NB4 (cell line): Measurements from ENCODE around the gene PRRC2B.
"Not testable (repeated sequence)": the region's sequence is repeated elsewhere in the genome, so short reads cannot be mapped to it uniquely, and the experiment has no call there.

Source experiments
- DNase-seq: peaks from one replicate; pipeline ENCODE4 v3.0.0; 2010; ENCODE audit warnings: low read depth
- H3K4me3 ChIP-seq: one replicate; pipeline ENCODE4 v1.5.1; 2011; ENCODE audit warnings: mild to moderate bottlenecking, low read depth, low read length, moderate library complexity
- MYC ChIP-seq: IDR thresholded peaks from 2 replicates; pipeline ENCODE4 v1.6.1; 2011; ENCODE audit warnings: low read depth, low read length
- POLR2A ChIP-seq: IDR thresholded peaks from 2 replicates; pipeline ENCODE4 v1.6.1; 2011; ENCODE audit warnings: mild to moderate bottlenecking; ENCODE audit not compliant: insufficient read length; ENCODE audit errors: extremely low read depth
- TF ChIP-seq, protein P1 (sequence below): IDR thresholded peaks from one replicate; pipeline ENCODE4 v1.5.1; 2012; ENCODE audit warnings: low read depth, low read length
- TF ChIP-seq, protein P2 (sequence below): IDR thresholded peaks from 2 replicates; pipeline ENCODE4 v1.6.1; 2011; ENCODE audit warnings: low read depth, low read length

PRRC2B gene

DNA sequence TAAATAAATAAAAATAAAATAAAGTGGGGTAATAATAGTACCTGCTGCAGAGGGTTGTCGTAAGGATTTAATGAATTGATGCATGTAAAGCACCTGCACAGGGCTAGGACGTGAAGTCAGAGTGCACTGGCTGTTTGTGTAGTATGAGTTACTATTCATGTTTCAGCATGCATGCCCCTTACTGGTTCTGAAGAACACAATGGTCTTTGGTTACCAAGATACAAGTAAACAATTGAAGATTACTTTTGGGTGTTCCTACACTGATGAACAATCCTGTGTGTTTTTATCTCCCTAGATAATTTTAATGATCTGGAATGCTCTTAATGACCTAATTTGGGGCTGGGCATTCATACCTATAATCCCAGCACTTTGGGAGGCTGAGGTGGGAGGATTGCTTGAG, 23.2 kb upstream of the PRRC2B start:
- TF ChIP-seq, protein P1, sequence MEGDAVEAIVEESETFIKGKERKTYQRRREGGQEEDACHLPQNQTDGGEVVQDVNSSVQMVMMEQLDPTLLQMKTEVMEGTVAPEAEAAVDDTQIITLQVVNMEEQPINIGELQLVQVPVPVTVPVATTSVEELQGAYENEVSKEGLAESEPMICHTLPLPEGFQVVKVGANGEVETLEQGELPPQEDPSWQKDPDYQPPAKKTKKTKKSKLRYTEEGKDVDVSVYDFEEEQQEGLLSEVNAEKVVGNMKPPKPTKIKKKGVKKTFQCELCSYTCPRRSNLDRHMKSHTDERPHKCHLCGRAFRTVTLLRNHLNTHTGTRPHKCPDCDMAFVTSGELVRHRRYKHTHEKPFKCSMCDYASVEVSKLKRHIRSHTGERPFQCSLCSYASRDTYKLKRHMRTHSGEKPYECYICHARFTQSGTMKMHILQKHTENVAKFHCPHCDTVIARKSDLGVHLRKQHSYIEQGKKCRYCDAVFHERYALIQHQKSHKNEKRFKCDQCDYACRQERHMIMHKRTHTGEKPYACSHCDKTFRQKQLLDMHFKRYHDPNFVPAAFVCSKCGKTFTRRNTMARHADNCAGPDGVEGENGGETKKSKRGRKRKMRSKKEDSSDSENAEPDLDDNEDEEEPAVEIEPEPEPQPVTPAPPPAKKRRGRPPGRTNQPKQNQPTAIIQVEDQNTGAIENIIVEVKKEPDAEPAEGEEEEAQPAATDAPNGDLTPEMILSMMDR = no peak
- TF ChIP-seq, protein P2, sequence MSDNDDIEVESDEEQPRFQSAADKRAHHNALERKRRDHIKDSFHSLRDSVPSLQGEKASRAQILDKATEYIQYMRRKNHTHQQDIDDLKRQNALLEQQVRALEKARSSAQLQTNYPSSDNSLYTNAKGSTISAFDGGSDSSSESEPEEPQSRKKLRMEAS = no peak
- no peak for TF ChIP-seq POLR2A
- no peak for TF ChIP-seq MYC
- H3K4me3 ChIP-seq = no peak overlapping the region
- no peak for DNase-seq

DNA sequence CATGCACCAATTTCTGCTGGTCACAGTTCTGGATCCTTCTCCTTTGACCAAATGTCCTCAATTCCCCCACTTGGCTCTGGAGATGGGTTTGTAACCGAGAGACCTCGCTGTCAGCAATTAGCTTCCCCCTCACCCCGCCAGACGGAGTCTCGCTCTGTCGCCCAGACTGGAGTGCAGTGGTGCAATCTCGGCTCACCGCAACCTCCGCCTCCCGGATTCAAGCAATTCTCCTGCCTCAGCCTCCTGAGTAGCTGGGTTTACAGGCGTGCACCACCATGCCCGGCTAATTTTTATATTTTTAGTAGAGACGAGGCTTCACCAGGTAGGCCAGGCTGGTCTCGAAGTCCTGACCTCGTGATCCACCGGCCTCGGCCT, 21.3 kb upstream of the PRRC2B start:
- peak overlapping the region; percentile 68 for H3K4me3 ChIP-seq
- peak; percentile 68 for DNase-seq

DNA sequence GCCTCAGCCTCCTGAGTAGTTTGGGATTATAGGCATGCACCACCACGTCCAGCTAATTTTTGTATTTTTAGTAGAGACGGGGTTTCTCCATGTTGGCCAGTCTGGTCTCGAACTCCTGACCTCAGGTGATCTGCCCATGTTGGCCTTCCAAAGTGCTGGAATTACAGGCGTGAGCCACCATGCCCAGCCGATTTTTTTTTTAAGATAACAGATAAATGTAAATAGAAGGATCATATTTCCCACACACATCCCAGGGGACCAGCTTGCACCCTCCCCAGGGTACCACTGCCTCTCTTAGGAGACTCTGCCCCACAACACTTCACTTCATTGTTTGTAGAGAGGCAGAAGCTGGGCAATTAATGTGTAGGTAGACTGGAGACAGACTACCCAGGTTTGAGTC, 19.2 kb upstream of the PRRC2B start:
- DNase-seq = peak; percentile 55
- H3K4me3 ChIP-seq = not testable (repeated sequence)

DNA sequence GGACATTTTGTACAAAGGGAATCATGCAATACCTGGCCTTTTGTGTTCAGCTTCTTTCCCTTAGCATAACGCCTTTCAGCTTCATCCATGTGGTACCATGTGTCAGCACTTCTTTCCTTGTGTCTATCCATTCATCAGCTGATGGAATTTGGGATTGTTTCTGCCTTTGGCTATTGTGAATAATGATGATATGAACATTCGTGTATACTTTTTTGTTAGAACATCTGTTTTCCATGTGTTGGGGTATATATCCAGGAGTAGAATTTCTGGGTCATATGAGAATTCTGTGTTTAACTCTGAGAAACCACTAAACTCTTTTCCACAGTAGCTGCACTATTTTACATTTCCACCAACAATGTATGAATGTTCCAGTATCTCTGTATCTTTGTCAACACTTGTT, 14.8 kb upstream of the PRRC2B start:
- DNase-seq = no peak
- H3K4me3 ChIP-seq = no peak overlapping the region
- TF ChIP-seq, protein P2 = no peak
- TF ChIP-seq MYC = no peak
- no peak for TF ChIP-seq POLR2A
- TF ChIP-seq, protein P1 = no peak

DNA sequence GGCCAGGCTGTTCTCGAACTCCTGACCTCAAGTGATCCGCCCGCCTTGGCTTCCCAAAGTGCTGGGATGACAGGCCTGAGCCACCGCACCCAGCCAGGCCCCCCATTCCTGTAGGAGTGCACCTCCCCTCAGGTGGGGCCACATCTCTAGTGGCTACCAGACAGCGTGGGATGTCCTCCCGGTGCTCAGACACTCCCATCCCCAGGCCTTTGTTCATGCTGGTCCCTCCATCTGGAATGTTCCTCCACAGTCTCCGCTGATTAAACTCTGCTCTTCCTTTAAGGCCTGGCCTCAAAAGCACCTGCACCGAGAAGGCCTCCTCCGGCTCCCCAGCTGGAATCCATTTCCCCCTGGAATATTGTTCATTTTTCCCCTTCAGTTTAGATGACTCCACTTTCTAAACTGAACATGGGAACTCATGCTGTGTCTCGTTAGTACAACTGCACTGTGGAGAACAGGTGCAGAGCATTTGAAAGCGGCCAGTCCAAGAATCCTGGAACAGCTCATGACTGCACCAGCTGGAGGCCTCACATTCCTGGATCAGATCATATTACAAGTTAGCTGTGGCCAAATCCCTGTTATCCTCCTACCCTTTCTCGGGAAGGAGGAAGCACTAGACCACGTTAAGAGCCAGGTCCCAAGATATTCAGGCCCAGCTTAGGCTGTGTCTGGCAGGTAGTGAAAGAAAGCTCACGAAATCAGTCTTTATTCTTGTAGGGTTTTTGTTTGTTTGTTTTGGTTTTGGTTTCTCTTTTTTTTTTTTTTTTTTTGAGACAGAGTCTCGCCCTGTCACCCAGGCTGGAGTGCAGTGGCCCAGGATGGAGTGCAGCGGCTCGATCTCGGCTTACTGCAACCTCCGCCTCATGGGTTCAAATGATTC, 10.8 kb upstream of the PRRC2B start:
- no peak overlapping the region for H3K4me3 ChIP-seq
- TF ChIP-seq, protein P1 = no peak
- TF ChIP-seq POLR2A = no peak
- TF ChIP-seq MYC = no peak
- TF ChIP-seq, protein P2 = no peak
- no peak for DNase-seq

DNA sequence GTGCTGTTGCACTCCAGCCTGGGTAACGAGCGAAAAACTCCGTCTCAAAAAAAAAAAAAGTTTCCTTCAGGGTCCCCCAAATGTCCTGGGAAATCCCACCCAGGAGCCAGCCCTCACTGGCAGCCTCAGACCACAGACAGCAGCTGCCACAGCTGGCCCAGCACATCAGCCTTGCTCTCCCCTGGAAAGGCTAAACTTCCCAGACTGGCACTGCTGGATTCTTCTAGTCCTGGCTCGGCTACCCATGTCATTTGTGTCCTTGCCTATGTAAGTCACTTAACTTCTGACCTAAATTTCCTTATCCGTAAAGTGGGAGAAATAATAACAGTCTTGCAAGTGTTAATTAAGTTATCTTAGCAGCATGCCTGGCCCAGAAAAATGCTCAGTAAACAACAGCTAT, 8.6 kb upstream of the PRRC2B start:
- H3K4me3 ChIP-seq = no peak overlapping the region
- TF ChIP-seq, protein P2 = no peak
- TF ChIP-seq MYC (no peak), POLR2A (no peak)
- TF ChIP-seq, protein P1 = no peak
- no peak for DNase-seq

DNA sequence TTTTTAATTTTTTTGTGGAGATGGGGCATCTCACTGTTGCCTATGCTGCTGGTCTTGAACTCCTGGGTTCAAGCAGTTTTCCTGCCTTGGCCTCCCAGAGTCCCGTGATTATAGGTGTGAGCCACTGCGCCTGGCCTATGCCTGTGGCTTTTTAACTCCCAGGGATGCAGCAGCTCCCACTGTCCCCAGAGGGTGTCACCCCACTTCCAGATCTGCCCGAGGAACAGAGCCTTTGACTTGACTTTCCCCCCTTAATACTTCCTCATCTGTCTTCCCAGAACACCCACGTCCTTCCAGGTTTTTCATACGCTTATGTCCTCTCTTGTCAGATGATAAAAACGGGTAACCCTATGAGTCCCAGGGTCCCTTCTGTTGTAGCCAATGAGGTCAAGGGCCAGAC, 7.6 kb upstream of the PRRC2B start:
- TF ChIP-seq POLR2A = no peak
- TF ChIP-seq, protein P1 = peak; percentile 5
- H3K4me3 ChIP-seq = no peak overlapping the region
- peak; percentile 34 for DNase-seq
